ENCODE measurements around the gene PHACTR3.

DNA sequence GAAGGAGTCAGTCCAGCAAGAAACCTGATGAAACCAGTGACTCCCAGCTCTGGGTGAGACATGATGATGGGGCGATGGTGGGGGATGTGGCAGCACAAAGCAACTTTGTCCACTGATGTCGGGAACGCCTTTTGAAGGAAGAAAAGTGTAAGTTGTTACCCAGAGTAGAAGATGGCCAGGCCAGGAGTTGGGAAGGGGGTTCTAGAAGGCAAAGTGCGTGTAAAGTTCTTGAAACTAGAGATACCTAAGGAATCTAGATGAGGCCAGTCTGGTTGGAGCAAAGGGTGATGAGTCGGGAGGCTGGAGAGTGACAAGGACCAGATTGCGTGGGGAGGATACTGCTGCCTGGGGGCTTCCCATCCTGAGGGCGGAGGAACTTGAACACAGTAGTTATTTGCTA is 117.0 kb downstream of the PHACTR3 start:
- no peak for TF ChIP-seq EZH2 (IDR thresholded peaks at IDR 0.05; ENCODE audit: borderline replicate concordance, low read length)
- no peak for TF ChIP-seq CTCF (IDR thresholded peaks at IDR 0.05; ENCODE audit: low read length)

Data from OCI-LY1 (cell line).